Mammary epithelial cell (primary cell): ENCODE measurements around the gene ZNF544.

Source experiments
- CTCF ChIP-seq, 2 donors: IDR thresholded peaks in 1 of 2; conservative IDR thresholded peaks in 1 of 2; 2 replicates each; pipeline ENCODE4 v1.5.1; 2011 to 2012; ENCODE audit warnings: inconsistent platforms in 2 of 2, low read length in 2 of 2, mild to moderate bottlenecking in 2 of 2, control low read depth in 1 of 2, low read depth in 1 of 2; ENCODE audit not compliant: insufficient read depth in 1 of 2; ENCODE audit errors: extremely low read depth in 1 of 2
- EZH2 ChIP-seq: IDR thresholded peaks from 2 replicates; pipeline ENCODE4 v1.6.1; 2012; ENCODE audit warnings: low read length, inconsistent platforms, borderline replicate concordance

DNA sequence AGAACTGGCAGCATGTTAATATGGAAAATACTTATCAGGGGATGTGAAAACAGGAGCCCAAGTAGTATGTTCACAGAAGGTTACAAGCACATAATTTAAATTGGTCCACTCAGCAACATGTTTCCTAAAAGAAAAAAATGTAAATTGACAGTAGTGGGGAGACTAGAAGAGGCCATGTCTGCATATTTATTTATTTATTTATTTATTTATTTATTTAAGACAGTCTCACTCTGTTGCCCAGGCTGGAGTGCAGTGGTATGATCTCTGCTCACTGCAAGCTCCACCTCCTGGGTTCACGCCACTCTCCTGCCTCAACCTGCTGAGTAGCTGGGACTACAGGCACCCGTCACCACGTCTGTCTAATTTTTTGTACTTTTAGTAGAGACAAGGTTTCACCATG is 36.4 kb downstream of the ZNF544 start:
- TF ChIP-seq CTCF (conservative IDR thresholded peaks at IDR 0.05 in 1 of 2, IDR thresholded peaks at IDR 0.05 in 1 of 2; ENCODE audit: extremely low read depth in 1 of 2, insufficient read depth in 1 of 2, low read depth in 1 of 2, low read length in 2 of 2) (no peak), EZH2 (no peak)
